GM18861 (cell line): ENCODE data around the gene TRPC4.
"Not testable (repeated sequence)": the region's sequence is repeated elsewhere in the genome, so short reads cannot be mapped to it uniquely, and the experiment has no call there.

Experiments
- ATAC-seq: cut with Tn5 transposase; IDR thresholded peaks from one replicate; pipeline ENCODE4 v1.9.1; 2021; ENCODE audit not compliant: unreplicated experiment

The TRPC4 gene

DNA sequence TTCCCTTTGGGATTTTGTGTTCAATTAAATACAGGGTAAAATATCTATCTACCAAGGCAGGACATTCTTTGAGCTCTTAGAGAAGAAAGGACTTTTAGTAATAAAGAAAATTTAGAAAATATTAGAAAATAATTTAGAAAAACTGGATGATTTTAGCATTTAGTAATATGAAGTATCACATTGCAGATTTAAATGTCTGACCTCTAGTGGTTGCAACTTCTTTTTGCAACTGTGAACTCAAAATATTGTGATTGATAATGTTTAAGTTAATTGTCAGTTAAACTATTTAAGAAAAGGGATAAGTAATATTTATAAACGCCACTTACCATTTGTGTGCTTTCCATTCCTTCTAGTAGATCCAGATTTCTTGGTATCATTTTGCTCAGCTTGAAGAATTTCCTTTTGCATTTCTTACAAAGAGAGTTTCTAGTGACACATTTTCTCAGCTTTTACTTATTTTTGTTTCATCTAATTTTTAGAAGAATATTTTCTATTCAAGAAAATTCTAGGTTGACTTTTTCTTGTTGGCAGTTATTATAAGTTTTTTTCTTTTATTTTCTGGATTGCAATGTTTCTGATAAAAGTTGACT, 260.7 kb downstream of the TRPC4 start:
- no peak for ATAC-seq

DNA sequence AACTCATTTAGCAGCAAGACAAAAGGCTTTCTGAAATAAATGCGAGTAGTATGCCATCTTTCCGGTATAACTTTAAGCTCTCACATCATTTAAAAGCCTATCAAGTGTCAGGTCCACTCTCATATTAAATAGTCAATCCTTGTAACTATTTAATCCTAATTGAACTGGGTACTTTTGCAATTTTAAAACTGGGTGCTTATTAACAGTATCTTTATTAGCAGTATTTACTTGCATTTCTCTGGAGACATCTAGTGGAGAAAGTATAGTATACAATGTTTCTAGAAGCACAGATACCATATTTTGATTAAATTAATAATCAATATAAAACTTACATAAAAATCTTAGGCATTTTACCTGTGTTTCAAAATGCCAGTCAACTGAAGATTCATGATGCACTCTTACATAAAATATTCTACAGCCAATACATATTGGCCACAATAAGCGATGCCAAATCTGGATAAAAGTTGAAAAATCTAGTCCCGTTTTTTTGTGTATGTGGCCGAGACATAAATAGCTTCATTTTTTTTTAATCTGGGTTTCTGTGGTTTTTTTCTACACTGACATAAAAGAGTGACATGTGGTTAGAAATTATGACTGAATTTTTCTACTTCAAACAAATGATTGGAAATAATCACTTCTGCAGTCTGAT, 266.7 kb downstream of the TRPC4 start:
- no peak for ATAC-seq

DNA sequence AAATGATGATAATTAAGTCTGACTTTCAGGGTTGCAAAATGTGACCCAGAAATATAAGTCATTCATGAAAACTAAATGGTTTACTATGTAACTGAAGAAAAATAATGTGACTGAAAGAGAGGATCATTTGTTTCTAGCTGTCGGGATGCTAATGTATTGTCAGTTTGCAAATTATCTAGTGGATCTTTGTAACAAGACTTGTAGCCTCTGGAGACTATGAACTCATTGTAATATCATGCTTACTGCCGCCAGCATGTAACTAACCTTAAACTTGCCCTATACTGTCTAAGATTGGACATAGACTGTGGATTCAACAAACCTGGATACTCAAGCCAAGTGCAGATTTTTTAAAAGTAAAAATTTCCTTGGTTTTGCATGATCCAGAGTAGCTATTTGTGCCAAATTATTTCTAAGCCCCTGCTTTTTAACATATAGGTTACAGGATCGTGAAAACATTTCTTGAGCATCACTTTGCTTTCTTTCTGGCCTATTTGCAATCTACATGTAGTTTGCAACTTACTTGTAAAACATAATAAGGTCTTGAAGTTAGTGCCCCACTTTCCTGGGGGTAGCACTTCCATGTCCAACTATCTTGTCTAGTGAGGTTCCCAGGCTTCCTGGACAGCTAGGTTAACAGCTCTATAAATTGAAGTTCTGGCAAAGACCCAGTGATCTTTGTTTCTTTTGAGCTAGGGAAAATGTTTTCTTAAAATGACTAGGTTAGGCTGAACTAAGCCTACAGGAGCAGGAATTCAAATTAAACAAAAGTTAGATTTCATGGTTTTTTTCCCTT, 267.7 kb downstream of the TRPC4 start:
- ATAC-seq: no peak

- no peak for ATAC-seq
These were observed 270.1 kb downstream of the TRPC4 start for GRCh38 chr13:37599519-37599918.

DNA sequence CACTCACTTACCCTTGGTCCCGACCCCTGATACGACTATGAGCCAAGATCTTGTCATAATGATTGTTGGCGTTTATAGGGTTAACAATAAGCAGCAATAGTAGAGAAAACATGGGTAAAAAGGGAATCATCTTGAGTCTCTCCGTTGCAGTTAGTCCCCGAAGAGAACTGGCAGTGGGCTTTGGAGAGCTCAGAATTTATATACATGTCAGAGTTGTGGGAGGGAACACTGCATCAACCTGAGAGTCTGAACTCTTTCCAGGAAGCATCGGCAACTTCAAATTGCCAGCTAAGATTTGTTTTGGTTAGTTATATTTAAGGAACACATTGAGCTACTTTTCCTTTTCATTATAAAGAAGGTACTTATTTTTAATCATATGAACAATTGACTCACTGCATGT, 271.0 kb downstream of the TRPC4 start, which contains the start of gene POSTN:
Gene POSTN (minus strand): TSS at position 172 of the 400 bp plus-strand sequence. CDS start 42 bp downstream, at position 130.
- no peak for ATAC-seq

DNA sequence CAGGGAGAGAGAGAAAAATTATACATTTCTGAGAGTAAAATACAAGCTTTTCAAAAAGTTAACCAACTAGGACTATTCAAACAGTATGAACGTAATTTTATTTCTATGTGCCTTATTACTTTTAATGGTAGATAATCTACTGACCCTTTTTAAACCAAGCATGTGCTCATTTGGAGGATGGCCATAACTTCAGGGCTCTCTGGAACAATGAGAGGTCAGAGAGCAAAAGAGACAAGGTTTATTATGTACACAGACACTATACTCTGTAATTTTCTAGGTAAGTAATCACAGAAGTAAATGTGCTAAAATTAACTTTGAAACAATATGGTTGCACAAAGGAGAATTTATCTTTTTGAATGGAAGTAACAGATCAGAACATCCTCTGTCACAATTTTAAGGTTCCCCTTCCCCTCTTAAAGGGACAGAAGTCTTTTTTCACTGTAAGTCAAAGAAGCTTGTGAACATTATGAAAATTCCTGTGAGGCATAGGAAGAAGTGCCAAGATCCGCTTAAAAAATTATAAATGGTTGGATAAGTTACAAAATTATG, 272.0 kb downstream of the TRPC4 start:
- ATAC-seq: no peak

GRCh38 chr13:37596805-37597204, 272.8 kb downstream of the TRPC4 start:
- ATAC-seq: no peak

GRCh38 chr13:37595162-37595561, 274.4 kb downstream of the TRPC4 start:
- ATAC-seq: no peak

DNA sequence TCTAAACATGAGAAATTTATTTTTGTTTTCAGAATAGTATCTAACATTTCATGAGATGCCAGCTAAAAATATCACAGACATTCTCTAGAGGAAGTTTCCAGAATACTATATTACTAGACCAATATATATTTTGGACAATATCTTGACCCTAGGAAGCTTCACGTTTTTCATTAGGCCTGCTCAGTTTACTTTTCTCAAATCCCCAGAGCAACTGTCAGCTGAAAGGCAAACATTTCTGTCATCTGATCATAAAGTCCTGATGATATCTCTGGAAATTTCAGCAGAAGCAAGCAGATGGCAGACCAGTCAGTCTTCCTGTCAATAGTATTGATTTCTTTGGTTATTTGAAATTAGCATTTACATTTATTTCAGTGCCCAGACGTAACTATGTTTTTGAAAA, 275.0 kb downstream of the TRPC4 start:
- ATAC-seq: no peak

- not testable (repeated sequence) for ATAC-seq
These were observed 280.2 kb downstream of the TRPC4 start for GRCh38 chr13:37589381-37589780.

DNA sequence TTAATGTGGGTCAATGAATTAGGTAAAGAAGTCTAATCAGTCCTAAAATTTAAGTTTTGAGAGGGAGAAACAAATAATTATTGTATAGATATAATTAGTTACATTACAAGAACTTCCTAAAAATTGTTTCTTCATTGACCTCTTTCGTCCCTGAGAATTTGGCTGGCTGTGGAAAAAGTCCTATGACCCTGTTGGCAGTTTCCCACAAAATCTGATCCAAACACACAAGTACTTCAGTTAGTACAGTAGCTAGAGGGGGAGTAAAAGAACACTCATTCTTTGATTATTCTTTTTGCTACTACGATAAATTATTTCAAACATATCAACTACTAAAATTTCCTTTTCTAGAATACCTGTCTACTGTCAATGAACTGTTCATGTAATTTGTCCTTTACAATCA, 282.3 kb downstream of the TRPC4 start:
- no peak for ATAC-seq
